Esophagus squamous epithelium (tissue), 5 donors: ENCODE results near the gene PRL. TPM values are rescaled to one million over a fixed set of nuclear protein-coding genes. Genes with fewer than 3 reads are reported as not detected.

Experiments used
- DNase-seq: peaks from one replicate; lab custom pipeline; 2025; lab: John Stamatoyannopoulos, UW
- H3K27ac ChIP-seq, 4 donors: fragments of 200-600 bp; sonication (generic); one replicate each; pipeline ENCODE4 v1.5.1; 2016 to 2019; ENCODE audit warnings: mild to moderate bottlenecking in 1 of 4
- H3K27me3 ChIP-seq, 4 donors: fragments of 200-600 bp; sonication (generic); 1 replicate in 3 of 4; 2 replicates in 1 of 4; pipeline versions ENCODE4 v1.5.1 to v1.6.0; 2017 to 2021; ENCODE audit warnings: antibody characterized with exemption in 1 of 4
- H3K36me3 ChIP-seq, 3 donors: fragments of 200-600 bp; sonication (generic); one replicate each; pipeline ENCODE4 v1.5.1; 2016 to 2019
- H3K4me1 ChIP-seq, 3 donors: fragments of 200-600 bp; sonication (generic); one replicate each; pipeline ENCODE4 v1.5.1; 2017 to 2019
- H3K4me3 ChIP-seq, 4 donors: fragments of 200-600 bp; sonication (generic); 1 replicate in 3 of 4; 2 replicates in 1 of 4; pipeline ENCODE4 v1.5.1; 2016 to 2019; ENCODE audit warnings: mild to moderate bottlenecking in 2 of 4, moderate library complexity in 1 of 4
- H3K9me3 ChIP-seq, 3 donors: fragments of 200-600 bp; sonication (generic); one replicate each; pipeline ENCODE4 v1.5.1; 2016 to 2019
- CTCF ChIP-seq, 6 experiments: fragments of 450-650 bp in 4 of 6; fragments of 200-600 bp in 2 of 6; sonication (generic) in 2 of 6; IDR thresholded peaks; one replicate each; pipeline ENCODE4 v1.5.1; 2016 to 2019; ENCODE audit warnings: antibody characterized with exemption in 6 of 6, mild to moderate bottlenecking in 4 of 6, moderate library complexity in 4 of 6
- POLR2A ChIP-seq, 4 donors: fragments of 450-650 bp; IDR thresholded peaks; one replicate each; pipeline ENCODE4 v1.6.1; 2017; ENCODE audit warnings: antibody characterized with exemption in 4 of 4, mild to moderate bottlenecking in 4 of 4, moderate library complexity in 3 of 4
- WGBS, 2 donors: methylation state at CpG; one replicate each; pipeline ENCODE4 v1.1.5; 2018; 5-methylcytosine and 5-hydroxymethylcytosine counted together
- intact Hi-C: fragments of 100-400 bp; cut with DNase I; formaldehyde crosslinking; loops from one replicate; pipeline ENCODE4 v1.15.0; 2022
- total RNA-seq, 4 donors: library from RNA; depleted of rRNA; stranded (reverse); fragments of >200 nt; gene quantifications; one replicate each; pipeline ENCODE4 v1.1.0, GENCODE V29; 2016
- donor health status: DM: yes; HTN: yes; CAD: no.

PRL gene
- total RNA-seq, 4 donors from 2014 or later = not detected

- TF ChIP-seq POLR2A (IDR thresholded peaks at IDR 0.05) (no peak), CTCF (IDR thresholded peaks at IDR 0.05) (no peak)
- Histone ChIP-seq H3K27ac (peak overlapping the region in 1 of 4 donors; percentile 29), H3K27me3 (no peaks in the 10 kb centered on the region), H3K36me3 (no peaks in the 10 kb centered on the region), H3K9me3 (no peaks in the 10 kb centered on the region), H3K4me1 (peaks cover 0 to 10% (median 0%) of the 10 kb centered on the region in 3 donors), H3K4me3 (no peak overlapping the region)
- 44 to 47% methylated on average over 4 of the region's 4 CpGs for WGBS, 2 donors
- intact Hi-C loops = no loop called here
- no peak for DNase-seq
Observed at GRCh38 chr6:22239261-22239921, 57.4 kb downstream of the PRL start.

GRCh38 chr6:22238861-22239260, 58.0 kb downstream of the PRL start:
- WGBS, 2 donors = 67 to 74% methylated on average over 4 of the region's 4 CpGs
- H3K4me3 ChIP-seq = no peak overlapping the region
- H3K27ac ChIP-seq = no peak overlapping the region
- DNase-seq = no peak
- H3K27me3 ChIP-seq = no peaks in the 10 kb centered on the region
- no peaks in the 10 kb centered on the region for H3K36me3 ChIP-seq
- TF ChIP-seq POLR2A (IDR thresholded peaks at IDR 0.05) (no peak), CTCF (IDR thresholded peaks at IDR 0.05) (no peak)
- peaks cover 0 to 10% (median 0%) of the 10 kb centered on the region in 3 donors for H3K4me1 ChIP-seq
- no peaks in the 10 kb centered on the region for H3K9me3 ChIP-seq
- intact Hi-C loops = no loop called here

- Histone ChIP-seq H3K9me3 (no peaks in the 10 kb centered on the region), H3K4me3 (no peak overlapping the region), H3K4me1 (peaks cover 0 to 10% (median 0%) of the 10 kb centered on the region in 3 donors), H3K36me3 (no peaks in the 10 kb centered on the region), H3K27me3 (no peaks in the 10 kb centered on the region), H3K27ac (no peak overlapping the region)
- WGBS, 2 donors = 0% methylated on average over 1 of the region's 1 CpG
- no peak for DNase-seq
- TF ChIP-seq POLR2A (IDR thresholded peaks at IDR 0.05) (no peak), CTCF (IDR thresholded peaks at IDR 0.05) (no peak)
- intact Hi-C loops = no loop called here
Observed at GRCh38 chr6:22237526-22237925, 59.3 kb downstream of the PRL start.
